ENCODE measurements around the gene CYBB.

DNA sequence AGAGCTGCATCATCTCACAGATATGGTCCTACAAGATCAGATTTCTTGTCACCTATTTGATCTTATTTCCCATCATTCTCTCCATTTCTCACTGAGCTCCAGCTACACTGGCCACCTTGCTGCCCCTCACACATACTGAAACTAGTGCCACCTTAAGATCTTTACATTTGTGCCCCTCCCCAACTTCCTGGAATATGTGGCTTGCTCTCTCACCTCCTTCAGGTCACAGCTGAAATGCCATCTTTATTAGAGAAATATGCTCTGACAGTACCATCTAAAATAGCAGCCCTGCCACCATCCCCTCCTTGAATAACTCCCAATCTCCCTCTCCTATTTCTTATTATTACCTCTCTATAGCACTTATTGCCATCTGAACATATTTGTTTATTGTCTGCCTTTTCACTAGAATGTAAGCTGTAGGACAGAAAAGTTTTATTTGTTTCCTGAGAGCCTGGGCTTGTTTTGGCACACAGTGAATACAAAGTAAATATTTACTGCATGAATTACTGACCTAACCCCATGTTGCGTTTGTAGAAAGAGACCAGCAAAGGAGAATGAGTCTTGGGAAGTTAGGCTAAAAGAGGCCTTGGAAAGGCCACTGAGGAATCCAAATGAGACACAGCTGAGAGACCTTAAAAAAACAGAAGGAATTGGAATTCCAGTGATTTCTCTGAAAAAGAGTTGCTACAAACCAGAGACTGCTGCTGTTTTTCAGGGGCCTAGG is 44.8 kb downstream of the CYBB start:
- no peak for TF ChIP-seq POLR2AphosphoS5 (IDR thresholded peaks at IDR 0.05)
- TF ChIP-seq, protein P1, sequence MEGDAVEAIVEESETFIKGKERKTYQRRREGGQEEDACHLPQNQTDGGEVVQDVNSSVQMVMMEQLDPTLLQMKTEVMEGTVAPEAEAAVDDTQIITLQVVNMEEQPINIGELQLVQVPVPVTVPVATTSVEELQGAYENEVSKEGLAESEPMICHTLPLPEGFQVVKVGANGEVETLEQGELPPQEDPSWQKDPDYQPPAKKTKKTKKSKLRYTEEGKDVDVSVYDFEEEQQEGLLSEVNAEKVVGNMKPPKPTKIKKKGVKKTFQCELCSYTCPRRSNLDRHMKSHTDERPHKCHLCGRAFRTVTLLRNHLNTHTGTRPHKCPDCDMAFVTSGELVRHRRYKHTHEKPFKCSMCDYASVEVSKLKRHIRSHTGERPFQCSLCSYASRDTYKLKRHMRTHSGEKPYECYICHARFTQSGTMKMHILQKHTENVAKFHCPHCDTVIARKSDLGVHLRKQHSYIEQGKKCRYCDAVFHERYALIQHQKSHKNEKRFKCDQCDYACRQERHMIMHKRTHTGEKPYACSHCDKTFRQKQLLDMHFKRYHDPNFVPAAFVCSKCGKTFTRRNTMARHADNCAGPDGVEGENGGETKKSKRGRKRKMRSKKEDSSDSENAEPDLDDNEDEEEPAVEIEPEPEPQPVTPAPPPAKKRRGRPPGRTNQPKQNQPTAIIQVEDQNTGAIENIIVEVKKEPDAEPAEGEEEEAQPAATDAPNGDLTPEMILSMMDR (IDR thresholded peaks at IDR 0.05 in 8 of 11, conservative IDR thresholded peaks at IDR 0.05 in 3 of 11): no peak
